Astrocyte of the hippocampus (primary cell): ENCODE measurements around the gene FANK1.
"Not testable (repeated sequence)": the region's sequence is repeated elsewhere in the genome, so short reads cannot be mapped to it uniquely, and the experiment has no call there.

ENCODE experiments used
- DNase-seq: peaks from one replicate; pipeline ENCODE4 v3.0.0; 2011; ENCODE audit warnings: low read depth, low spot score

The FANK1 gene

DNA sequence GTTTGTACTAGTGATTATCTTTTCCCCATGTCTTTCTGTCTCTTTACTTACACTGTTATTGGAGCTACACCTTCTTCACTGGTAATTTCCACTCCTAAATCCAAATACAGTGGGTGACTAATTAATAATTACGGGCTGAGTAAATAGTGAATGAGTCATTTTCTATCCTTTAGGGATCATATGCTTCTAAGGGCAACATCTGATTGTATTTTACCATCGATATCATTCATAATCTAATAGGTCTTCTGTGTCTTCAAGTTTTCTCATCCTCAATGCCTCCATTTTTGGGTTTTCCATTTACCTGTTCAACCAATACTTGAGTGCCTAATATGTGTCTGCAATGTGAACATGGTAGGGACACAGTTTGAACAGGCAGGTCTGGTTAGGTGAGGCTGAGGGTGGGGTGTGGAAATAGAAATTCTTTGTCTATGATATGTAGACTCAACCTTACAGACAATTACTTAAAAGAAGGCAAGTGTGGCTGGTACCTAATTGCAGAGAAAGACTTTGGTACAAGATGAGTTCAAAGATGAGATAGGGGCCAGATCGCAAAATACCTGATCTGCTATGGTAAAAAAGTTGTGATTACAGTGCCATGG, 9.4 kb upstream of the FANK1 start:
- no peak for DNase-seq

DNA sequence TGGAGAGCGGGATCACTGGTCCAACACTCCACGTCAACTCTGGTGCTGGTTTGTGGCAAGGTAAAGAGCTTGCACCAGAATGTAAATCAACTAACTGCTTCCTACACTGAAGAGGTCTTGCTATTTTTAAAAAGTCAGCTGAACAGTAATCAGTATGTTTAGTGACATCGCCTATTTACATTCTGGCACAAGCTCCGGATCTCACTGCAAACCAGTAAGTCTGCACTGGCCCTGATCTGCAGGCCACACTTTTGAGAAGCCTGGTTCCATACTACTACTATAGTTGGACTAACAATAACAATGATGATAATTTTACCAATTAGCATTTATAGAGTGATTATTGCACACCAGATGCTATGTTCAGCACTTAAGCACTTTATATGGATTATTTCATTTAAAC, 6.9 kb upstream of the FANK1 start:
- not testable (repeated sequence) for DNase-seq

DNA sequence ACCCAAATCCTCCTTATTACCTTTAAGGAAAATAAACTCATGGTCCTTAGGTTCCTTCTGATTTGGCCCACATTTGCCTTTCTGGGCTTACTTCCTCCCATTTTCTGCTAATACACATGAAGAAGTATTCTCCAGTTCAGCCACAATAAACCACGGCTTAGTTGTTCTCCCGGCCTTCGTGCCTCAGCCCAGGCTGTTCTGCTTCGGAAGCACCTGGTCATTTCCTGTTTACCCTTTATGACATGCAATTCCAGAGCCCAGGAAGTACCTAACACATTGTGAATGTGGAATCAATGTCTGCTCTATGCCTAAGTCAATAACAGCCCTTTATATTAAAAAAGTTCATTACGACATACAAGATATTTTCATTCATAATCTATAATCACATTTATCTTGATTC, 4.0 kb upstream of the FANK1 start:
- DNase-seq, result not testable (repeated sequence)

DNA sequence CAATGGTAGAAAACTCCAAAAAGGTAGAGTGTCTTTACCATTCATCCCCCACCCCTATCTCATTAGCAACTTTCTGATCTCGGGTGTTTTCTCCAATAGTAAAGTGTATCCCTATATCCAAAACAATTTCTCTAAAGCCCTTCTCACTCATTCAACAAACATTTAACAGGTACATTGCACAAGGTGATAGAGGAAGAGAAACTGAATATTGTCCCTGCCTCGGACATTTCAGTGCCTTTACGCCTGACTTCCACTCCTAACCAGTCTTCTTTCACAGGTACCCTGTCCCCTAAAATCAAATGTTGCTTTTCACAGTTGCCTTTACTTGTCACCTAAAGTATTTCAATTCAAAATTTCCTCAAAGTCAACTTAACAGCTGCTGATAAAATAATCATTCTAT, 2.2 kb upstream of the FANK1 start:
- not testable (repeated sequence) for DNase-seq

DNA sequence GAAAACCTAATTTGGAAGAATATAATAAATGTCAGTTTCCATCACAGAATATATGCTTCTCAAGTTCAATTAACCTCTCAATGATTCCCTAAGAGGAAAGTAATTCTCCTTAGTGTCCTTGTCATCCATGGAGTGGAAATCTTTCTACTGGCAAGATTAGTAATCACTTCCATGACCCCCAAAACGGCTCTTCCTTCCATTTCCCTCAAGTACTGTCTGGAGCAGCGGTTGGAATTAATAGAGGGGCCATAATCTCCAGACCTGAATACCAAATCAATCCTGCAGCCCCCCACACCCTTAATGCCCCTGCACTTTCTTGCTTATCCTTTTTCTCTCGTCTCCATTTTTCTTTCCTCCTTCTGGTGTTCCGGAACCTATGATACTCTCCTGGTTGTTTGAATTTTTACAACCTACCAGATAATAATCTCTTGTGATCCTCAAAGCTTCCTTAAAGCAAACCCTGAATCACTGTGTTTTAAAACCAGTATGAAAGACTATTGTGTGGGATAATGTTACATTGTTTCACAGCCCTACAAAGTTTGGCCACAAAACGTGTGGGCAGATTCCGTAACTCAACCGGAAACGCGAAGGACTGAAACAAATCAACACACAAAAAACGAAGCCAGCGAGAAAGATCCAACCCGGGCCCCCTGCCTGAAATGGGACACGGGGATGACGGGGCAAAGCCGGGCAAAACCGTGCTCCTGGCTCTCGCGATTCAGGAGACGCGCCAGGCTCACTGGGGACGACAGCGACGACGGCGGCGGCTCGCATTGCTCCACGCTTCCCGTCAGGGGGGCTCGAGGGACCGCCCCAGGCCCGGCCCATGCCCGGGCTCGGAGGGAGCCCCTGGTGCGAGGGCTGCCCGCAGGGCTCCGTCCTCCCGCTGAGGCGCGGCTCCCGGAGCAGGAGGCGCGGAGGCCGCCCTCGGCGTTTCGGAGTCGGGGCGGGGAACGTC, 955 bp upstream of the FANK1 start:
- DNase-seq, result peak; percentile 87

DNA sequence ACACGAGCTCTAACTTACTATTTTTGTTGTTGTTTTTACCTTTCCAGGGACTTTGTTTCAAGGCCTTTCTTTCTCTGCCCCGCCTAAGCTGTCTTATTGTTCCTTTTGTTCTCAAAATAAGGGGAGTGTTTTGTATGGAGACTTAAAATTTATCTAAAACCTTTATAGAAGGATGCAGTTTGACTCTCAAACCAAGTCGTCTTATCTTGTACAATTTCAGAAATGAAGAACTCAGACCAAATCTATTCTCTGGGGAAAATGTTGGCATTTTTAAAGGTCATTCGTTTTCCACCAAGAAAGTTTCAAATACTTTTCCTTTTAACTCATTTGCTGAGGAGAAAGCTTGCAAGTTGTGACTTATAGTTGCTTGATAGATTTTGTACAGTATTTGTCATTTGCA, 953 bp downstream of the FANK1 start:
- not testable (repeated sequence) for DNase-seq

DNA sequence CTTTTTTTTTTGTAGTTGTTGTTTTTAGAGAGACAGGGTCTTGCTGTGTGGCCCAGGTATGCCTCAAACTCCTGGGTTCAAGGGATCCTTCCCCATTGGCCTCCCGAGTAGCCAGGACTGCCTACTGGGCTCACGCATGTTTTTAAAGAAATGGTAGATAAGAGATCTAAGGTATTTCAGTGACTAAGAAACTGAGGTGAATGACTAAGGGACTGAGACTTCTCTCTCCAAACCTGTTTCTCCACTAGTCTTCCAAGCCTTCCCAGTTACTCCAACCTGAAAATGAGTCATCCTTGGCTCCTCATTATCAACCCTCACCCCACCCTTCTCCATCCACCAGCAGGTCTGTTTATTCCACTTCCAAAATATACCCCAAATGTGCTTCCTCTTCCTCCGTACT, 4.6 kb downstream of the FANK1 start:
- peak; percentile 49 for DNase-seq

DNA sequence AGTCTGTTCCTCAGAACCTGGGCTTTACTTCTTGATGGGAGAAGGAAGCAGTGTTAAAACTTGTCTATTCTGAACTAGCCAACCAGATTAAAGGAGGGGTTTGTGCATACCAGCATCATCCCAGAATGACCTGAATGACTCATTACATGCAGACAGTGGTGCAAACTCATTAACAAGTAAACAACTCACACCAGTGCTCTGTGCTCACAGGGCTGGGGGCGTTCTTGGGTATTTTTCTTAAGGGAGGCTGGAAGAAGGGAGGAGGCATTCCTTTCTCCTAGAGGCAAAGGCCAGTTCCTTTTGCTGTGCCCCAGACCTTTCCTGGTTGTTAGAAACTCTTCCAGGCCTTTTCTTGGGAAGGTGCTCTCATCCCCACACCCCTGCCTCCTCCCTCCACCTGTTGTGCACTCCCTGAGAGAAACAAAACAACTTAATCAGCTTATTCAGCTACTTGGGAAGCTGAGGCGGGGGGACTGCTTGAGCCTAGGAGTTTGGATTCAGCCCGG, 6.8 kb downstream of the FANK1 start:
- DNase-seq, result peak; percentile 11

DNA sequence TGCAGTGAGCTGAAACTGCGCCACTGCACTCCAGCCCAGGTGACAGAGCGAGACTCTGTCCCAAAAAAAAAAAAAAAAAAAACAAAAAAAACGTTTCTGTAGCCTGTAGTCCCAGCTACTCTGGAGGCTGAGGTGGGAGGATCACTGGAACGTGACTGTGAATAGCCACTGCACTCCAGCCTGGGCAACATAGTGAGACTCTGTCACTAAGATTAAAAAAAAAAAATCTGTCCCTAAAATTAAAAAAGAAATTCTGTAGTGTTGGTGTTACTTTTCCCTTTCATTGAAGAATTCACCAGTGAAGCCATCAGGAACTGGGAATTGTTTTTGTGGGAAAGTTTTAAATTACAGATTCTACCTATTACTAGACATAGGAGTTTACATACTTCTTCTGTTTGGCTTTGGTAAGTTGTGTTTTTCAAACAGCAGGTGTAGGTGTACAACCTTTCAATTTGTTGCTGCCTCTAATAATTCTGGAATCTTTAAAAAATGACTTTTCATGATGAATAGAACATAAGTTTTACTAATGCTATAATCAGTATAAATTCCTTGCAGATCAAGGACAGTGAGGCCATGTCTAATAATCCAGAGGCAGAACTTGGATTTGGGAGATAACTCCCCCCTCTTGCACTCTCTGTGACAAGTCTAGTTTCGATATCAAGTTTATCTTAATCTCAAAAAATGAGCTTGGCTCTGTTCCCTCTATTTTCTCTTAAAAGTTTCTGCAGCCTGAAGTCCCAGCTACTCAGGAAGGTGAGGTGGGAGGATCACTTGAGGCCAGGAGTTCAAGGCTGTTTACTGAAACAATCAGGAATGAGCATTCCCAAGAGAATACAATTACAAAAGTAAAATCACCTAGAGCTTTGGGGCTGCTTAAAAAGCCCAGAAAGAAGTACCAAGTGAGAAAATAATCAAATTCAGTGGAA, 9.0 kb downstream of the FANK1 start:
- DNase-seq, result not testable (repeated sequence)

DNA sequence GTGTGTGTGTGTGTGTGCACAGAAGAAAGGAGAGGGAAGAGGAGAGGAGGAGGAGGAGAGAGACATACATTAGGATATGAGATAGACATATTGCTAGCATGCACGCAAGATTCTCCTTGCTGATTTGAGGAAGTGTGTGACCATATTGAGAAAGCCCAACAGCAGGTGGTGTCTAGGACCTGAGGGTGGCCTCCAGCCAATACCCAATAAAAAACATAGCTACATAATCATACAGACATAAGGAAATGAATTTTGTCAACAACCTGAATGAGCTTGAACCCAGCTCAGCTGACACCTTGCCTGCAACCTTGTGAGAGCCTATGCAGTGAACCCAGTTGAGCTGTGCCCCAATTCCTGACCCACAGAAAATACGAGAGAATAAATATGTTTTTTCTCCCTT, 11.2 kb downstream of the FANK1 start:
- DNase-seq, result not testable (repeated sequence)

DNA sequence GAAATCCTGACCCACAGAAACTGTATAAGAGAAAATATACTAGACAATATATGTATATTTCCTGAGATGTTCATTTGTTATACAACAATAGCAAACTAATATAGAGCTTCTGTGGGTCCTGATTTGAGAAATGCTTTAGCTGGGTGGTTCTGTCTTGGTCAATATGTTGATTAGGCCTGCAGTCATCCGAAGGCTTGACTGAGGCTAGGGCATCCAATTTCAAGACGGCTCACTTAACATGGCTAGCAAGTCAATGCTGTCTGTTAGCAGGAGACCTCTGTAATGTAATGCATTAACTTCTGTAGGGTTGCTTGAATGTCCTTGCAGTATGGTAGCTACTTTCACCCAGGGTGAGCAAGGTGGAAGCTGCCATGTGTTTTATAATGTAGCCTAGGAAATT, 12.4 kb downstream of the FANK1 start:
- not testable (repeated sequence) for DNase-seq

DNA sequence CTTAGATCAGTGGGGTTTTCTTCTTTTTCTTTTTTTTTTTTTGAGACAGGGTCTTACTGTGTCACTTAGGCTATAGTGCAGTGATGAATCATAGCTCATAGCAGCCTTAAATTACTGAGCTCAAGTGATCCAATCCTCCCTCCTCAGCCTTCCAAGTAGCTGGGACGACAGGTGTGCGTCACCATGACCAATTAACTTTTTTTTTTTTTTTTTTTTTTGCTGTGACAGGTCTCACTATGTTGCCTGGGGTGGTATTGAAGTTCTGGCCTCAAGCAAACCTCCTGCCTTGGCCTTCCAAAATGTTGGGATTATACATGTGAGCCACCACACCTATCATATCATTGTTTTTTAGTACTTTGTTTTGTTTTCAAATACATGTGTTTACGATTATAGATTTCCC, 13.1 kb downstream of the FANK1 start:
- not testable (repeated sequence) for DNase-seq

DNA sequence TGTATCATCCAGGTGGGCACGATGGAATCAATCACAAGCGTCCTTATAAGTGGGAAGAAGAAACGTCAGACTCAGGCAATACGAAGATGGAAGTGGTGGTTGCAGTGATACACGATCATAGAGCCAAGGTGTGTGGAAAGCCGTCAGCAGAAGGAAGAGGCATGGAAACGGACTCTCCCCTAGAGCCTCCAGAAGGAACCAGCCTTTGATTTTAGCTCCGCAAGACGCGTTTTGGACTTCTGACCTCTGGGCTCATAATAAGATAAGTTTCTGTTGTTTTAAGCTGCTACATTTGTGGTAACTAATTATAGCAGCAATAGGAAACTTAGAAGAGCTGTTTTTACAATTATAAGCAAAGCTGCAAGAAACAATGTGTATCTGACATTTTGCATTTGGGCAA, 14.8 kb downstream of the FANK1 start:
- no peak for DNase-seq

DNA sequence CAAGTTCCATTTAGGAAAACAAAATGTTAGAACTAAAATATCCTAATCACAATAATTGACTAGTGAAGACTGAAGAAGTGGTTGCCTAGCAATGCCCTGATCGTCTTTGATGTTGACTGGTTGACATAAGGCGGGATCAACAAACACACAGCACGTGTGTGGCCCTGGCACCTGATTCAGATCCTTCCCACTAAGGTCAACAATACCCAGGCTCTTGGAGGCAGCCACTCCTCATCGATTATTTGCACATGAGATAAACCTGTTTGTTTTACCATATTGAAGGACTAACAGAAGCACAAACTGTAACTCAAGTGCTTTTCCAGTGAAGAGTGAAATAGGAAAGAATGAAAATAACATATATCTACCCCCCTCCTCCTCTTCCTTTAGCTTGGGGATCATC, 15.6 kb downstream of the FANK1 start:
- DNase-seq, result no peak

DNA sequence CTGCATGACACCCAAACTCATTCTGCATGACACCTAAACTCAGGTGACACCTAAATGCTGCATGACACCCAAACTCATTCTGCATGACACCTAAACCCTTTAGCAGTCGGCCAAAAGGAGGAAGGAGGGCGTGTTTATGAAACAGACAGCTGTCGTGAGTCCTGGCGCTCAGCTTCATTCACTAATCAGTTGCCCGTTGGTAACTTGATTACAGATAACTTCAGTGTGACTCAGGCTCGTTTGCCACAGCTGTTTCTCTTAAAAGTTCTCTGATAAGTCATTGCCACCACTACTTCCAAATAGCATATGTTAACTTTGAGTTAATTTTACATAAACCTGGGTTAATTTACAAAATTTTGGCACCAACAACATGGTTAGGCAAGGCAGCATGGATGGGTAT, 16.9 kb downstream of the FANK1 start:
- DNase-seq, result not testable (repeated sequence)

DNA sequence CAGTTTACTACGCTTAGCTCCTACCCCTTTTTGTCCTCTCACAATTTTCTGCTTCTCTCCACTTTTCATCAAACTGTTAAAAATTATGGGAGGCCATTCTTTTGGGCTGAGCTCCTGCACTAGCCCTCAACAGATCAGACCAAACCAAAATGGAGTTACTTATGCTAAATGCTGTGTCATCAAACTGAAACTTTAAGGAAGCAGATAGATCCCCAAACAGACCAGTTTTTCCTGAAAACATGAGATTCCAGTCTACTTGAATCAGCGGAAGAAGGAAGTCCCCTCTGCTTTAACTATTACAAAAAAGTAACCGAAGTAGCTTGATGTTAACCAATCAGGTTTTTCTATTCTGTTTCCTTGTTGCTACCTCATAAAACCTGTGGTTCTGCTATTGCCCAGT, 20.6 kb downstream of the FANK1 start:
- DNase-seq, result no peak

DNA sequence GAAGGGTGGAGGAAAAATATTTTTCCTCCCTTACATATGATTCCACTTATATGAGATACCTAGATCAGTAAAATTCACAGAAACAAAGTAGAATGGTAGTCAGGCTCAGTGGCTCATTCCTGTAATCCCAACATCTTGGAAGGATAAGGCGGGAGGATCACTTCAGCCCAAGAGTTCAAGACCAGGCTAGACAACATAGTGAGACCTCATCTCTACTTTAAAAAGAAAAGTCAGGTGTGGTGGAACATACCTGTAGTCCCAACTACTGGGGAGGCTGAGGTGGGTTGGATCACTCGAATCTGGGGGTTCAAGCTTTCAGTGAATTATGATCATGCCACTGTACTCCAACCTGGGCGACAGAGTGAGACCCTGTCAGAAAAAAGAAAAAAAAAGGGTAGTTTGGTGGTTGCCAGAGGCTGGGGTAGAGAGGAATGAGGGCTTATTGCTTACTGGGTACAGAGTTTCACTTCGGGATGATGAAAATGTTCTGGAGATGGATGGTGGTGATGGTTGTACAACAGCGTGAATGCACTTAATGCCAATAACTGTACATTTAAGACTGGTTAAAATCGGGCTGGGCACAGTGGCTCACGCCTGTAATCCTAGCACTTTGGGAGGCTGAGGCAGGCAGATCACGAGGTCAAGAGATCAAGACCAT, 21.5 kb downstream of the FANK1 start:
- DNase-seq, result not testable (repeated sequence)

DNA sequence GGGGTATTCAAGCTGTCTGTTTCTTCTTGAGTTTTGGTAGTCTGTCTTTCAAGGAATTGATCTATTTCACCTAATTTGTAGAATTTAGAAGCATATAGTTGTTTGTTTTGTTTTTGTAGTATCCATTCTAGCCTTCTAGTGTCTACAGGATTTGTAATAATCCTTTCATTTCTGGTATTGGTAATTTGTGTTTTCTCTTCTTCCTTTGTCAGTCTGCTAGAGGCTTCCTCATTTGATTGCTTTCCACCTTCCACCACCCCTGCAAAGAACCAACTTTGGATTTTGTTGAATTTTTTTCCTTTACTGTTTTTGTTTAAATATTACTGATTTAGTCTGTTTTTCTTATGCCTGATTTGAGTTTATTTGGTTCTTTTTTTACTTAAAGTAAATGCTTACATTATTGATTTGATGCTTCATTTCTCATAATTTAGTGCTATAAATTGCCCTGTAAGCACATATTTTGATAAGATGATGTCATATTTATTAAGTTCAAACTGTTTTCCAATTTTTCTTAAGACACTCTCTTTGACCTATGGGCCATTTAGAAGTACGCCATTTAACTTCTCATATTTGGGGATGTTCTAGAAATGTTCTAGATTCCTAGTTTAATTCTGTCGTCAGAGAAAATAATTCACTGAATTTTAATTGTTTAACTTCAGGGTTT, 25.4 kb downstream of the FANK1 start:
- DNase-seq, result not testable (repeated sequence)

DNA sequence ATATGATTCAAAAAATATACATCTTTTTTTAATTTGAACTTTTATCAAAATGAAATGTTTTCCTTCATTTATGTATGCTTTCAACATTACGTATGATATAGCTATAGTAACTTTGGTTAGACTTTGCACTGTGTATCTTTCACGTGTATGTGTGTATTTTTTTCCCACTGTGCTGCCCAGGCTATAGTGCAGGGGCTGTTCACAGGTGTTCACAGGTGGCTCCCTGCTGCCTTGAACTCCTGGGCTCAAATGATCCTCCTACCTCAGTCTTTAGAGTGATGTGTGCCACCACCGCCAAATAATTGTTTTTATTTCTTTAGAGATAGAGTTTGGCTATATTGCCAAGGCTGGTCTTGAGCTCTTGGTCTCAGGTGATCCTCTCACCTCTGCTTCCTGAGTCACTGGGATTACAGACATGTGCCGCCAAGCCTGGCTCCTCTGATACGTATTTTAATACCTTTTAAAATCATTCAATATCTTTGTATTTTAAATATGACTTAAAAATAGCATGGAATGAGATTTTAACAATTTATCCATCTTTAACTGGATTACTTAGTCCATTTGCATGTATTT, 29.0 kb downstream of the FANK1 start:
- no peak for DNase-seq

DNA sequence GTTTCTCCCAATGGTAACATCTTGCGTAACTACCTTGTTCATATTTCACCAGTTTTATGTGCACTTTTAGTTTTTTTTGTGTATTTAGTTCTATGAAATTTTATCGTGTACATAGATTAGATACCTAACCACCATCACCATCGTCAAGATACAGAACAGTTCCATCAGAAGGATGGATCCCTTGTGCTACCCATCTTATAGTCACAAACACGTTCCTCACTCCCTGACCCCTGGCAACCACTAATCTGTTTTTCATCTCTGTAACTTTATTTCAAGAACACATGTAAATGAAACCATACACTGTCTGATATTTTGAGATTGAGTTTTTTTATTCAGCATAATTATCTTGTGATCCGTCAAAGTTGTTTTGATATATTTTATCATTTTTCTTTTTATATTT, 29.9 kb downstream of the FANK1 start:
- no peak for DNase-seq
